OCI-LY3 (cell line): ENCODE measurements around the gene SPDYE16.
"Not testable (repeated sequence)": the region's sequence is repeated elsewhere in the genome, so short reads cannot be mapped to it uniquely, and the experiment has no call there.

ENCODE experiments used
- CTCF ChIP-seq: fragments of 200-600, 300-600 bp; sonication (generic); IDR thresholded peaks from 2 replicates; pipeline ENCODE4 v1.5.1; 2014; ENCODE audit warnings: antibody characterized with exemption, low read length, low read depth
- EZH2phosphoT487 ChIP-seq: fragments of 200-600 bp; shearing (Covaris generic); IDR thresholded peaks from 2 replicates; pipeline ENCODE4 v1.6.1; 2018; ENCODE audit warnings: antibody characterized with exemption, mixed run types, low read depth

- not testable (repeated sequence) for TF ChIP-seq CTCF, EZH2phosphoT487
These were observed 29.2 kb upstream of the SPDYE16 start for GRCh38 chr7:76572296-76572695.
